Muscle of leg (tissue), 11 donors: Measurements from ENCODE around the gene BNC2. TPM values are rescaled to one million over a fixed set of nuclear protein-coding genes. Genes with fewer than 3 reads are reported as not detected.
"Not testable (repeated sequence)": the region's sequence is repeated elsewhere in the genome, so short reads cannot be mapped to it uniquely, and the experiment has no call there.

Experiments
- DNase-seq: peaks from one replicate; pipeline ENCODE4 v3.0.0; 2013
- H3K27ac ChIP-seq: one replicate; pipeline ENCODE4 v1.5.1; 2013; ENCODE audit warnings: mild to moderate bottlenecking, low read length, control low read depth
- H3K27me3 ChIP-seq: one replicate; pipeline ENCODE4 v1.6.1; 2013; ENCODE audit warnings: low read length; ENCODE audit not compliant: control insufficient read depth, insufficient read depth
- H3K36me3 ChIP-seq: one replicate; pipeline ENCODE4 v1.6.1; 2013; ENCODE audit warnings: low read length; ENCODE audit not compliant: control insufficient read depth, insufficient read depth
- H3K4me1 ChIP-seq: one replicate; pipeline ENCODE4 v1.6.1; 2013; ENCODE audit warnings: low read length; ENCODE audit not compliant: control insufficient read depth, insufficient read depth
- H3K4me3 ChIP-seq: one replicate; pipeline ENCODE4 v1.5.1; 2013; ENCODE audit warnings: low read length, control low read depth
- H3K9me3 ChIP-seq: replicated peaks from 2 replicates; pipeline ENCODE4 v1.6.1; 2013; ENCODE audit warnings: low read depth, low read length; ENCODE audit not compliant: control insufficient read depth
- WGBS: methylation state at CpG from one replicate; pipeline ENCODE4 v1.1.5; 2013; ENCODE audit warnings: missing lambda C conversion rate; ENCODE audit not compliant: insufficient coverage; 5-methylcytosine and 5-hydroxymethylcytosine counted together
- polyA plus RNA-seq, 8 donors: library from polyadenylated mRNA; unstranded; fragments of 120-200 nt; gene quantifications; one replicate each; pipeline versions ENCODE4 v1.2.1 to v1.2.3, GENCODE V29; 2013; ENCODE audit warnings: inconsistent platforms in 1 of 8, low replicate concordance in 1 of 8; ENCODE audit not compliant: insufficient read length in 8 of 8, insufficient read depth in 1 of 8
- total RNA-seq: library from RNA; stranded (reverse); fragments of 120-200 nt; gene quantifications from one replicate; pipeline ENCODE4 v1.2.4, GENCODE V29; 2013

Gene BNC2
- total and polyA plus RNA-seq, 9 donors, result 4.7 to 24.0 (median 7.6) TPM

DNA sequence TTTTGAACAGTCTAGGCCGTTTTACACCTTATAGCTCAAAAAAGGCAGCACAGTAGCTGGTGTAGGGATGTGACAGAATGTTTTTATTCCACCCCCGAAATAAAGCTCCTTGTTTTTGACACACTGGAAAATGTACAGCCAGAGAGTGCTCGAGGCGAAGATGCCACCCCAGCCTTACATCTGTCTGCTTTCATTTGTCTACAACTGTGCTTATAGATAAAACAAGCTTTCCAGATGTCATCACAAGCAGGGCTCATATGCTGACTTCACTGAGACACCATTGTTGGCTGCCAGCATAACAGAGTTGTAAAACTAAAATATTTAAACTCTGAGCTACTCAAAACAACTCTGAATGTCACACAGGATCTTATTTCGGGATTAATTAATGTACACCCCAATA lies 386.3 kb downstream of the BNC2 start:
- DNase-seq, result peak; percentile 34
- 58% methylated on average over 2 of the region's 5 CpGs for WGBS
- no peak overlapping the region for H3K27ac ChIP-seq
- H3K4me3 ChIP-seq, result no peak overlapping the region
- no peaks in the 10 kb centered on the region for H3K9me3 ChIP-seq
- H3K27me3 ChIP-seq, result no peaks in the 10 kb centered on the region
- H3K4me1 ChIP-seq, result no peaks in the 10 kb centered on the region
- H3K36me3 ChIP-seq, result no peaks in the 10 kb centered on the region

- H3K27ac ChIP-seq, result no peak overlapping the region
- no peak overlapping the region for H3K4me3 ChIP-seq
- no peaks in the 10 kb centered on the region for H3K36me3 ChIP-seq
- no peaks in the 10 kb centered on the region for H3K4me1 ChIP-seq
- 94% methylated on average over 3 of the region's 6 CpGs for WGBS
- DNase-seq, result no peak
- H3K9me3 ChIP-seq, result no peaks in the 10 kb centered on the region
- no peaks in the 10 kb centered on the region for H3K27me3 ChIP-seq
Measured at GRCh38 chr9:16482764-16483163, 387.7 kb downstream of the BNC2 start.

GRCh38 chr9:16480584-16480983 lies 389.9 kb downstream of the BNC2 start:
- not testable (repeated sequence) for H3K27ac ChIP-seq, DNase-seq, H3K9me3 ChIP-seq, H3K4me1 ChIP-seq, H3K36me3 ChIP-seq, H3K4me3 ChIP-seq, H3K27me3 ChIP-seq
- over 99% methylated on average over 14 of the region's 20 CpGs for WGBS

DNA sequence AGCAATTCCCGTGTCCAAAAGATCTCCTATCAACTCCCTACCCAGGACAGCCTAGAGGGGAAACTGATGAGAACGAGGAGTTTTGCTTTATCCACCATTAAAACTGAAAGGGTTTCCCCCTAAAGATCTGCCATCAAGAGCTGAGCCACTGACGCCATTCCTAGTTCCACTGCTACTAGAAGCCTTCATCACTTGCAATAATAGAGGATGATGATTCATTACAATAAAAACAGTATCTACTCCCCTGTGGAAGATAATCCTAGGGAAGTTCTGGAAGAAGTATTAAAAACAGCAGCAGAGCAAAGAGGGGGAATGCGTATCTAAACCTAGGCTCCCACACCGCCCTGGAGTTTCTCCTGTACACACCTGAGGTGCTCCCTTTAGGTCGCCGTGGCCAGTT lies 394.5 kb downstream of the BNC2 start:
- H3K36me3 ChIP-seq, result no peaks in the 10 kb centered on the region
- H3K4me1 ChIP-seq, result no peaks in the 10 kb centered on the region
- H3K4me3 ChIP-seq, result no peak overlapping the region
- H3K27ac ChIP-seq, result no peak overlapping the region
- 27% methylated on average over 2 of the region's 7 CpGs for WGBS
- H3K27me3 ChIP-seq, result no peaks in the 10 kb centered on the region
- no peak for DNase-seq
- H3K9me3 ChIP-seq, result no peaks in the 10 kb centered on the region

GRCh38 chr9:16475257-16475656 lies 395.2 kb downstream of the BNC2 start:
- Histone ChIP-seq H3K36me3 (no peaks in the 10 kb centered on the region), H3K4me3 (no peak overlapping the region), H3K27ac (no peak overlapping the region), H3K4me1 (no peaks in the 10 kb centered on the region), H3K9me3 (no peaks in the 10 kb centered on the region), H3K27me3 (no peaks in the 10 kb centered on the region)
- DNase-seq, result no peak
- 86% methylated on average over 3 of the region's 3 CpGs for WGBS

- Histone ChIP-seq H3K36me3 (no peaks in the 10 kb centered on the region), H3K4me3 (no peak overlapping the region), H3K27ac (no peak overlapping the region), H3K4me1 (no peaks in the 10 kb centered on the region), H3K9me3 (no peaks in the 10 kb centered on the region), H3K27me3 (no peaks in the 10 kb centered on the region)
- 83% methylated on average over 1 of the region's 4 CpGs for WGBS
- no peak for DNase-seq
Measured at GRCh38 chr9:16469184-16469583, 401.3 kb downstream of the BNC2 start.

DNA sequence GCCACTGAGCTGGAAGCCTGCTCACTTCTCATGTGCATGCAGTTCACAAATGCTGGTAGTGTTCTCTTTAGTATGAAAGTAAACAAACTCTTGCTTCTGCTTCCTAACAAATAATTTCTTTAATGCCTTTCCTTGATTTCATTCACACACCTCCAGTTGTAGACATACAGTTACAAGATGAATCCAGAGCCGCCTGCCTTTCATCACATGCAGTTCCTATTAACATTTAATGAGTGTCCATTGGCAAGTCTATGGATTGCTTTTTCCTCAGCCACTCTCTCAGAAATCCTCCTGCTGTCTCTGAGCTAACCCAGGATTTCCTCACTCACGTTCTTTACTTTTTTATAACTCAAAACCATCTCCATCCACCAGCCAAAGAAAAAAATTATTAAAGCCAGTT lies 408.6 kb downstream of the BNC2 start:
- DNase-seq, result no peak
- H3K4me3 ChIP-seq, result no peak overlapping the region
- WGBS, result no CpG with 5 or more reads among the region's 2 CpGs

DNA sequence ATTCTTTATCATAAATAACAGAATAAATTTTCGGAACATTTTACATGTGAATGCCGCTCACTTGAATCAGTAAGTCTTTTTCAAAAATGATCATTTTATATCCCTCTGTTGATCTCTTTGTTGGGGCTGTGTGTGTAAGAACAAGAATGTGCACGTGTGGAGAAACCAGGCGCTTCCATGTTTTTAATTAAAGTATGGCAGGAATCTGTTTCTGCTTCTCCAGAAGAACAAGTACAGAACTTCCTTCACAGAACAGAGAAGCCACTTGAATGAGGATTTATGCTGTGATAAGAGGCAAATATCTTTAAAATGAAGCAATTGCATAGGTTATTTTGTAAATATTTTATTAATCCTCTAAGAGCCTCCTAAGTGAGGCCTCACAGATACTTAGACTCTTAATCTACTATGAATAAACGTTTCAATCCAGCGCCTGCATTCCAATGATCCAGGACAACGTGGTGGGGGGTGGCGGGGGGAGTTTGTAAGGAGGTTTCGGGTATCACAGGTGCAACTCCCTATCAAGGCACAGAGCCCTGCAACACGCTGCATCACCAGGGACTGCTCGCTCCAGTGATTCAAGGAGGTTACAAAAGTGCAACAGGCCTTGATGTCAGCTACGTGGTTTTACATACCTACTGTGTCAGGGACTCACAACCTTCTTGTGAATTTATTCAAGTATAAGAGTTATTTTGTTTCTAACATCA lies 409.2 kb downstream of the BNC2 start:
- 60% methylated on average over 3 of the region's 12 CpGs for WGBS
- no peaks in the 10 kb centered on the region for H3K36me3 ChIP-seq
- no peak overlapping the region for H3K27ac ChIP-seq
- H3K27me3 ChIP-seq, result no peaks in the 10 kb centered on the region
- no peak for DNase-seq
- no peak overlapping the region for H3K4me3 ChIP-seq
- H3K9me3 ChIP-seq, result no peaks in the 10 kb centered on the region
- H3K4me1 ChIP-seq, result peaks cover 11% of the 10 kb centered on the region

More for the DNA sequence above, 408.6 kb downstream of the BNC2 start:
- no peak overlapping the region for H3K27ac ChIP-seq
- H3K4me1 ChIP-seq, result peaks cover 11% of the 10 kb centered on the region
- H3K36me3 ChIP-seq, result no peaks in the 10 kb centered on the region
- no peaks in the 10 kb centered on the region for H3K9me3 ChIP-seq
- H3K27me3 ChIP-seq, result no peaks in the 10 kb centered on the region

DNA sequence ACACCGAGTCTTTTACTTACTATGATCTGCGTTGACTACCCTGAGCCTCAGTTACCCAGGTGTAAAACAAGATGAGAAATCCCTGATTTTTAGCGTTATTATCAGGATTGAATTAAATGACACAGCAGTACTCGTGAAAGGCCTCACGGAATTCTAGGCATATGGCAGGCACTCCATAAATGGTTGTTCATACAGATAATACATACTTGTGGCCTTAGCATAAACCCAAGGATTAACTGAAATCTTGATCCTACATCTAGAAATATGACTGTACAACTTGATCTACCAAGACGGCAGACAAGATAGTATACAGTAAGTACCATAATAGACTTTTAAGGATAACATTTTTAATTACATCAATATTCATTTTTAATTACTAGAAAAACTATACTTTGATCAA lies 409.8 kb downstream of the BNC2 start:
- H3K4me1 ChIP-seq, result peaks cover 11% of the 10 kb centered on the region
- H3K9me3 ChIP-seq, result no peaks in the 10 kb centered on the region
- WGBS, result 86% methylated on average over 2 of the region's 6 CpGs
- H3K27me3 ChIP-seq, result no peaks in the 10 kb centered on the region
- H3K4me3 ChIP-seq, result no peak overlapping the region
- no peak for DNase-seq
- H3K27ac ChIP-seq, result no peak overlapping the region
- no peaks in the 10 kb centered on the region for H3K36me3 ChIP-seq

- peak; percentile 79 for DNase-seq
Measured at GRCh38 chr9:16459421-16460148, 410.9 kb downstream of the BNC2 start.

More at GRCh38 chr9:16459421-16460148, 410.9 kb downstream of the BNC2 start:
- Histone ChIP-seq H3K27me3 (no peaks in the 10 kb centered on the region), H3K36me3 (no peaks in the 10 kb centered on the region), H3K4me3 (no peak overlapping the region), H3K9me3 (no peaks in the 10 kb centered on the region), H3K4me1 (peaks cover 11% of the 10 kb centered on the region), H3K27ac (peak overlapping the region; percentile 4)
- no CpG with 5 or more reads among the region's 6 CpGs for WGBS
